ENCODE measurements around the gene NAXD. TPM values are rescaled to one million over a fixed set of nuclear protein-coding genes. Genes with fewer than 3 reads are reported as not detected.
"Not testable (repeated sequence)": the region's sequence is repeated elsewhere in the genome, so short reads cannot be mapped to it uniquely, and the experiment has no call there.

Gene NAXD
- total RNA-seq, 4 donors from 2014 or later: 26.0 to 37.9 (median 35.4) TPM

GRCh38 chr13:110627761-110628476 lies 12.6 kb downstream of the NAXD start:
- TF ChIP-seq CTCF (IDR thresholded peaks at IDR 0.05) (no peak), POLR2A (IDR thresholded peaks at IDR 0.05) (no peak)
- H3K9me3 ChIP-seq: no peaks in the 10 kb centered on the region
- no peak overlapping the region for H3K4me3 ChIP-seq
- peak overlapping the region; percentile 36 to 37 for H3K27ac ChIP-seq
- intact Hi-C loops (cut with DNase I; ENCODE audit: low total_unique reads): no loop called here
- no peaks in the 10 kb centered on the region for H3K4me1 ChIP-seq
- H3K36me3 ChIP-seq: no peaks in the 10 kb centered on the region
- DNase-seq: no peak
- no peaks in the 10 kb centered on the region for H3K27me3 ChIP-seq

GRCh38 chr13:110628477-110628793 lies 13.1 kb downstream of the NAXD start:
- peak overlapping the region; percentile 36 to 37 for H3K27ac ChIP-seq
- H3K9me3 ChIP-seq: no peaks in the 10 kb centered on the region
- intact Hi-C loops (cut with DNase I; ENCODE audit: low total_unique reads): no loop called here
- H3K36me3 ChIP-seq: no peaks in the 10 kb centered on the region
- H3K27me3 ChIP-seq: no peaks in the 10 kb centered on the region
- DNase-seq: peak; percentile 56 to 62
- no peak for TF ChIP-seq POLR2A (IDR thresholded peaks at IDR 0.05)
- no peak for TF ChIP-seq CTCF (IDR thresholded peaks at IDR 0.05)
- no peak overlapping the region for H3K4me3 ChIP-seq
- no peaks in the 10 kb centered on the region for H3K4me1 ChIP-seq

GRCh38 chr13:110628952-110629701 lies 13.8 kb downstream of the NAXD start:
- Histone ChIP-seq H3K27ac (peak overlapping the region; percentile 36 to 37), H3K4me1 (no peaks in the 10 kb centered on the region)
- no peak for TF ChIP-seq CTCF (IDR thresholded peaks at IDR 0.05)
- no peak for TF ChIP-seq POLR2A (IDR thresholded peaks at IDR 0.05)

GRCh38 chr13:110629735-110630134 lies 14.4 kb downstream of the NAXD start:
- TF ChIP-seq CTCF (IDR thresholded peaks at IDR 0.05) (no peak), POLR2A (IDR thresholded peaks at IDR 0.05) (no peak)
- DNase-seq: no peak
- Histone ChIP-seq H3K4me1 (no peaks in the 10 kb centered on the region), H3K36me3 (no peaks in the 10 kb centered on the region), H3K27me3 (no peaks in the 10 kb centered on the region), H3K9me3 (no peaks in the 10 kb centered on the region), H3K4me3 (no peak overlapping the region), H3K27ac (no peak overlapping the region)
- intact Hi-C loops (cut with DNase I; ENCODE audit: low total_unique reads): no loop called here

More at GRCh38 chr13:110628952-110629701, 13.8 kb downstream of the NAXD start:
- no peak overlapping the region for H3K4me3 ChIP-seq
- H3K36me3 ChIP-seq: no peaks in the 10 kb centered on the region
- no peak for DNase-seq
- intact Hi-C loops (cut with DNase I; ENCODE audit: low total_unique reads): no loop called here
- H3K9me3 ChIP-seq: no peaks in the 10 kb centered on the region
- no peaks in the 10 kb centered on the region for H3K27me3 ChIP-seq

GRCh38 chr13:110630566-110631119 lies 15.3 kb downstream of the NAXD start:
- DNase-seq: no peak
- no peak overlapping the region for H3K4me3 ChIP-seq
- H3K9me3 ChIP-seq: no peaks in the 10 kb centered on the region
- no peaks in the 10 kb centered on the region for H3K27me3 ChIP-seq
- intact Hi-C loops (cut with DNase I; ENCODE audit: low total_unique reads): no loop called here
- H3K36me3 ChIP-seq: no peaks in the 10 kb centered on the region
- TF ChIP-seq POLR2A (IDR thresholded peaks at IDR 0.05): no peak
- no peak for TF ChIP-seq CTCF (IDR thresholded peaks at IDR 0.05)
- no peaks in the 10 kb centered on the region for H3K4me1 ChIP-seq
- H3K27ac ChIP-seq: no peak overlapping the region

GRCh38 chr13:110632255-110632654 lies 16.9 kb downstream of the NAXD start:
- H3K9me3 ChIP-seq; H3K4me1 ChIP-seq; H3K4me3 ChIP-seq; H3K27me3 ChIP-seq; DNase-seq; H3K27ac ChIP-seq; intact Hi-C loops (cut with DNase I; ENCODE audit: low total_unique reads); H3K36me3 ChIP-seq: not testable (repeated sequence)

All from uterus (tissue), 4 donors.